Inflammatory macrophage treated with lipopolysaccharide for 4 hours (primary cell): ENCODE measurements around the gene C11orf97.
"Not testable (repeated sequence)": the region's sequence is repeated elsewhere in the genome, so short reads cannot be mapped to it uniquely, and the experiment has no call there.

ENCODE experiments used
- DNase-seq: peaks from one replicate; pipeline ENCODE4 v3.0.0-alpha.2; 2020

The C11orf97 gene

GRCh38 chr11:94525546-94526324 lies 13.5 kb downstream of the C11orf97 start:
- peak; percentile 51 for DNase-seq

- DNase-seq: peak; percentile 21
Measured at GRCh38 chr11:94526645-94527438, 14.6 kb downstream of the C11orf97 start.

GRCh38 chr11:94528551-94528950 lies 16.3 kb downstream of the C11orf97 start:
- no peak for DNase-seq

GRCh38 chr11:94532211-94532610 lies 19.9 kb downstream of the C11orf97 start:
- DNase-seq: no peak

GRCh38 chr11:94533206-94533605 lies 20.9 kb downstream of the C11orf97 start:
- no peak for DNase-seq

GRCh38 chr11:94533696-94534630 lies 21.7 kb downstream of the C11orf97 start:
- peak; percentile 96 for DNase-seq

GRCh38 chr11:94536386-94536785 lies 24.1 kb downstream of the C11orf97 start:
- no peak for DNase-seq

- peak; percentile 75 for DNase-seq
Measured at GRCh38 chr11:94537031-94537600, 24.9 kb downstream of the C11orf97 start.

GRCh38 chr11:94539420-94539819 lies 27.2 kb downstream of the C11orf97 start:
- no peak for DNase-seq

GRCh38 chr11:94543695-94544645 lies 31.7 kb downstream of the C11orf97 start, which contains the start of gene FUT4:
Gene FUT4 (plus strand): TSS chr11:94543921. CDS start chr11:94544134, 213 bp downstream.
- DNase-seq: peak; percentile 92

GRCh38 chr11:94544646-94545263 lies 32.5 kb downstream of the C11orf97 start:
- DNase-seq: peak; percentile 39

- DNase-seq: no peak
Measured at GRCh38 chr11:94545264-94546161, 33.3 kb downstream of the C11orf97 start.

GRCh38 chr11:94546162-94546470 lies 33.9 kb downstream of the C11orf97 start:
- no peak for DNase-seq

- DNase-seq: no peak
Measured at GRCh38 chr11:94546886-94547285, 34.6 kb downstream of the C11orf97 start.

- DNase-seq: no peak
Measured at GRCh38 chr11:94549146-94549545, 36.9 kb downstream of the C11orf97 start.

GRCh38 chr11:94550513-94550912 lies 38.3 kb downstream of the C11orf97 start:
- DNase-seq: peak; percentile 56

GRCh38 chr11:94553938-94554337 lies 41.7 kb downstream of the C11orf97 start:
- no peak for DNase-seq

- not testable (repeated sequence) for DNase-seq
Measured at GRCh38 chr11:94555752-94556329, 43.6 kb downstream of the C11orf97 start.

- no peak for DNase-seq
Measured at GRCh38 chr11:94557421-94557820, 45.2 kb downstream of the C11orf97 start.
